NCI-H2029 treated with DMSO at 0.1 percent for 48 hours (cell line): ENCODE measurements around the gene TDRD5.
"Not testable (repeated sequence)": the region's sequence is repeated elsewhere in the genome, so short reads cannot be mapped to it uniquely, and the experiment has no call there.

Source experiments
- DNase-seq: peaks from one replicate; lab custom pipeline; 2025; lab: John Stamatoyannopoulos, UW

TDRD5 gene

DNA sequence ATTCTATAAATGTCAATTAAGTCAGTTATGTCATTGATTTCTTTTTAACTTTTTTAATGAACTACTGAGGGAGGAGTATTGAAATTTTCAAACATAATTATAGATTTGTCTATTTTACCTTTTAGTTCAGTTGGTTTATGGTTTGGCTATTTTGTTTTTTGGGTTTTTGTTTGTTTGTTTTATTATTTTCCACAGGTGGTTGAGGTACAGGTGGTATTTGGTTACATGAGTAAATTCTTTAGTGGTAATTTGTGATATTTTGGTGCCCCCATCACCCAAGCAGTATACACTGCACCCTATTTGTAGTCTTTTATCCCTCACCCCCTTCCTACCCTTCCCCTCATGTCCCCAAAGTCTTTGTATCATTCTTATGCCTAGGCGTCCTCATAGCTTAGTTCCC lies 9.5 kb downstream of the TDRD5 start:
- no peak for DNase-seq

DNA sequence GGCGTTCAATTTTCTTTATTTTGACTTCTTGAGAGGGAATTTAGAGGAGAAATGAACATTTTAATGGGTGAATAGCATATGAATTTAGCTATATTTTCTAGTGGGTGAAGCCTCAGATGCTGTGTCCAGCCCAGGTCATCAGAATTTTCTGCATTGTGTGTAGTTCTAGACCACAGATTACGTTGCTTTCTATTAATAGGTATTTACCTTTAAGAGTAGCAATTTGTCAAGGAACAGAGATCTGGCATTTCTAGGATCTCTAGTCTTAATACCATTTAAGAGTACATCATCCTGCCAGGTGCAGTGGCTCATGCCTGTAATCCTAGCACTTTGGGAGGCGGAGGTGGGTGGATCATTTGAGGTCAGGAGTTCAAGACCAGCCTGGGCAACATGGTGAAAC lies 20.7 kb downstream of the TDRD5 start:
- DNase-seq: no peak

DNA sequence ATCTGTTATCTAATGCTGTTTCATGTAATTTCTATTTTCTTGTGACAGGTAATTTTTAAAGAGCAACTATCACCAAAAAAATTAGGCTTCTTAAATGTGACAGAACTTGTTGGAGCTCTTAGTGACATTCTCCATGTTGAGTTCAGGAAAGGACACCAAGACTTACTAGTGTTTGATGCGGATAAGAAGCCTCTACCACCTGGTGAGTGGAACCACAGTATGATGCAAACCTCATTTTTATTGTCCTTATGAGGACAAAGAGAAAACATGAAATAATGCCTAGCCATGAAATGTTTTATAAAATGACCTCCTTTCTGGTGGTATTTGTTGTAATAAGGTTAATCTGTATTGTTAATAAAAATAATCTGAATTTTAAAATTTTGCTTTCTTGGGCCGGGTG lies 39.1 kb downstream of the TDRD5 start:
- DNase-seq: no peak

DNA sequence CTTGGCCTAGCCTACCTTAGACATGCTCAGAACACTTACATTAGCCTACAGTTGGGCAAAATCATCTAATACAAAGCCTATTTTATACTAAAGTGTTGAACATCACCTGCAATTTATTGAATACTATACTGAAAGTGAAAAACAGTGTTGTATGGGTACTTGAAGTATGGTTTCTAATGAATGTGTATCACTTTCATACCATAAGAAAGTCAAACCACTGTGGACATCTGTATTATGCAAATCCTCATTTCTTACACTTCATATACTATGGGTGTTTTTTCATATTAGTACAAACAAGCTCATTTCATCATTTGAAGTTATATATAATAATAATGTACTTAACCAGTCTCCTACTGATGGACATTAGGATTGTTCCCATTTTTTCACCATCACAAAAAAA lies 41.2 kb downstream of the TDRD5 start:
- no peak for DNase-seq

DNA sequence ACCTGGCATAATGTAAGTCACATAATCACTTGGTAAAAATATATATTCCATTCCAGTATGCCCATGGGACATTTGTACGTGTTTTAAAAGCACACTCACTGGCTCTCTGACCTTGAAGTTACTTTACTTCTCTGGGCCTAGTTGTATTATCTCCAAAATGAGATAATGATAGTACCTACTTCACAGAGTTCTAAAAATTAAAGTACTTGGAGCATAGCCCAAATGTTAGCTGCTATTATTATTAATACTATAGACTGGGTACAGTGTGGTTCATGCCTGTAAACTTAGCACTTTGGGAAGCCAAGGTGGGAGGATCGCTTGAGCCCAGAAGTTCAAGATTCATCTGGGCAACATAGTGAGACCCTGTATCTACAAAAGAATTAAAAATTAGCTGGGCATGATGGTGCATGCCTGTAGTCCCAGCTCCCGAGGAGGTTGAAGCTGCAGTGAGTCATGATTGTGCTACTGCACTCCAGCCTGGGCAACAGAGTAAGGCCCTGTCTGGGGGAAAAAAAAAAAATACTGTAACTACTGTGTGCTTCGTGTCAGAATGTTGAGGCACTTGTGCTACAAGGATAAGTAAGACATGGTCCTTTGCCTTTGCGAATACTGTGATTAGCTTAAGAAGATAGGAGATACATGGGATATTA lies 45.7 kb downstream of the TDRD5 start:
- no peak for DNase-seq

DNA sequence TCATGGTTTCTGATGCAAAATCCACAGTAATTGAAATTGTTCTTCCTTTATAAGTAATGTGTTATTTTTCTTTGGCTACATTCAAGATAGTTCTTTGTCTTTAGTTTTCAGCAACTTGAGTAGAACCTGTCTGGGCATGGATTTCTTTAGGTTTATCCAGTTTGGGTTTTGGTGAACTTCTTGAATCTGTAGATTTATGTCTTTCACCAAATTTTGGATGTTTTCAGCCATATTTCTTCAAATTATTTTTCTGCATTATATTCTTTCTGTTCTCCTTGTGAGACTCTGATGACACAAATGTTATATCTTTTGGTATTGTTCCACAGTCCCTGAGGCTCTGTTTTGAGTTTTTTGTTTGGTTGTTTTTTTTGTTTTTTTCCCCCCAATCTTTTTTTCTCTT lies 69.4 kb downstream of the TDRD5 start:
- no peak for DNase-seq

DNA sequence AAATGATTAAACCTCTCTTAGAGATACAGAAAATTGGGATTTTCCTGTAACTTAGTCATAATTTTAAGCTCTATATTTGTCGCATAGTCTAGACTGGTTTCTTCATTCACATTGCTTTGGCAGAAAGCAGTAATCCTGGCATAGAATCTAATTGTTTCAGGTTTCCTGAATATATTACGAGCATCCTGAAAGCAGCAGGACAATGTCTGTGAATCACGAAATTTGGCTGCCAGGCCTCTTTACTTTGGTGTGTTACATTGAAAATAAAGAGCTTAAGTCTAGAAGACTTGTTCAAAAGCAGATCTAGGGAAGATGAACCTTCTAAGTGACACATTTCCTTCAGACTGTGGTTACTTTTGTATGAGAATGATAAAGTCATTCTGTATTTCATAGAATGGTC lies 72.2 kb downstream of the TDRD5 start:
- no peak for DNase-seq

DNA sequence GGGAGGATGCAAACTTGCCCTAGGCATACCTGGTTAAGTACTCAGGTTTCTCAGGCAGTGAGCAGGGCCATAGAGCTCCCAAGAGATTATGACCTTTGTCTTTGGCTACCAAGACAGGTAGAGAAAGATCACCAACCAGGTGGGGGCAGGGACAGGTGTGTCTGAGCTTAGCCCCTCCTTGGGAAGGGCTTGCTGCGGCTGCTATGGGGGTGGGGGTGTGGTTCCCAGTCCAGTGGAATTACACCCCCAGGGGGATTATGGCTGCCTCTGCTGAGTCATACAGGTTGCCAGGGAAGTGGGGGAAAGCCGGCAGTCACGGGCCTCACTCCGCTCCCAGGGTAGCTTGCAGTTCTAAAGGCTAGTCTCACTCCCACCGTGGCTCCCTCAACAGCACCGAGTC lies 86.2 kb downstream of the TDRD5 start:
- DNase-seq: no peak

DNA sequence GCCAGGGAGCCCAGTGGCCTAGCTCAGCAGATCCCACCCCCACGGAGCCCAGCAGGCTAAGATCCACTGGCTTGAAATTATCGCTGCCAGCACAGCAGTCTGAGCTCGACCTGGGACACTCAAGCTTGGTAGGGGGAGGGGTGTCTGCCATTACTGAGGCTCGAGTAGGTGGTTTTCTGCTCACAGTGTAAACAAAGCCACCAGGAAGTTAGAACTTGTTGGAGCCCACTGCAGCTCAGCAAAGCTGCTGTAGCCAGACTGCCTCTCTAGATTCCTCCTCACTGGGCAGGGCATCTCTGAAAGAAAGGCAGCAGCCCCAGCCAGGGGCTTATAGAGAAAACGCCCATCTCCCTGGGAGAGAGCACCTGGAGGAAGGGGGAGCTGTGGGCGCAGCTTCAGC lies 102.9 kb downstream of the TDRD5 start:
- DNase-seq: not testable (repeated sequence)

DNA sequence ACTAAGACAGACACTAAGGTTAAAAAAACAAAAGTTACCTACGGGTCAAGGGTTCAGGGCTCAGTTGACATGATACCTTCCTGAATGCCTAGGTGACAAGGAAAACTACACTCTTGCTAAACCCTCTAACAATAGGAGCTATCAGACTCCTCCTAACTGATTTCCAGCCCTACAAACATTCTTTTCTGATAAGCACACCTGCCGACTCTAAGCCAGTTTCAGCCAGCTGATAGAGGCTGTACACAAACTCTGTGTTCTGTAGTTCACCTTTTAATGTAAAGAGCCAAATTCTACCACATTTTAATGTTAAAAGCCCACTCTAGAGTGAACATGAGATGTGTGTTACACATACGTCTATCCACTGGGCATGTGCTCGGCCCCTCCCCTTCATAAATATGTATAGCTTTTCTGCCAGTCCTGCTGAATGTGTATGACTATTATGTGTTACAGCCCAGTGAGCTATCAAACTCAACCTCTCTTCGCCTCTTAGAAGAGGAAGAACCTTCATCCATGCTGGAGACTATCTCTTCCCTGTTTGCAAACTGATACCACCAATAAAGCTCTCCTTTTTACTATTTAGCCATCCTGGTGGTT lies 111.4 kb downstream of the TDRD5 start:
- DNase-seq: no peak

DNA sequence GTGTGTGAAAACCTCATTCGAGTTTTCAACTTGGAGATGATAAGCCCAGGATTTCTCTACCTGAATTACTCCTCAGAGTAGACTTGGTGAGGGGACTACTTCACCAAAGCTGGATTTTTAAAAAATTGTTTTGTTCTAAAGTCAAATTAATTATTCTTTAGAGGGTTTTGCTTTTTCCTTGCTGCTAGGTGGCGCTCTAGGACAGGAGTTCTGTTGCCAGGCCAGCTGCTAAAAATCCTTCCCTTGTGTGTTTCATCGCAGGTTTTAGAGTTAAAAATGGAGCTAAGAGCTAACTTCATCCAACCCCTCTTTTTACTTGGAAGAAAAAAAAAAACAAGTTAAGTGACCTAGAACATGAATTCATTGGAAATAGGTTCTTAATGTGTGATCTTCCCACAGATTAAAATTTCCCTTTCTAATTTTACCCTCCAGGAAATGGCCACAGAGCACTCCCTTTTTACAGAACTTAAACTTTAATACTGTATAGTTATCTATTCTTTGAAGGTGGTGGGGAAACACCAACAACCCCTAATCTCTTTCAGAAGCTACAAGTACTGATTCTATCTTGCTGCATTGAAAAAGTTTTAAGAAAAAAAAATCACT lies 114.8 kb downstream of the TDRD5 start:
- DNase-seq: peak; percentile 46

DNA sequence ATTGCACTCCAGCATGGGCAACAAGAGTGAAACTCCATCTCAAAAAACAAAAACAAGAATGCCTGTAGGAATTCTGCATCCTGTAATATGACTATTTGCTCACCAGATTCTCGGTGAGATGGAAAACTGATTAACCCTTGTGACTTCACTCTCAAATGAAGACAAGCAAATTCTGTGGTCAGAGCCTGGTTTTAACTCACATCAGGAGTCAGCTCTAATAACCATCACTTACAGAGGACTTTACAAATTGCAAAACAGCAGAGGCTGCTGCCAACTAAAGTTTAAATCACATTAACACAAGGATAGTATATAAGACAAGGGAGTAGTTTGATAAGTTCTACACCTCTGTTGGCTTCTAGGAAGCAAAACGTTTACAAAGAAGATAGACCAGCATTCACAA lies 115.8 kb downstream of the TDRD5 start:
- DNase-seq: no peak

DNA sequence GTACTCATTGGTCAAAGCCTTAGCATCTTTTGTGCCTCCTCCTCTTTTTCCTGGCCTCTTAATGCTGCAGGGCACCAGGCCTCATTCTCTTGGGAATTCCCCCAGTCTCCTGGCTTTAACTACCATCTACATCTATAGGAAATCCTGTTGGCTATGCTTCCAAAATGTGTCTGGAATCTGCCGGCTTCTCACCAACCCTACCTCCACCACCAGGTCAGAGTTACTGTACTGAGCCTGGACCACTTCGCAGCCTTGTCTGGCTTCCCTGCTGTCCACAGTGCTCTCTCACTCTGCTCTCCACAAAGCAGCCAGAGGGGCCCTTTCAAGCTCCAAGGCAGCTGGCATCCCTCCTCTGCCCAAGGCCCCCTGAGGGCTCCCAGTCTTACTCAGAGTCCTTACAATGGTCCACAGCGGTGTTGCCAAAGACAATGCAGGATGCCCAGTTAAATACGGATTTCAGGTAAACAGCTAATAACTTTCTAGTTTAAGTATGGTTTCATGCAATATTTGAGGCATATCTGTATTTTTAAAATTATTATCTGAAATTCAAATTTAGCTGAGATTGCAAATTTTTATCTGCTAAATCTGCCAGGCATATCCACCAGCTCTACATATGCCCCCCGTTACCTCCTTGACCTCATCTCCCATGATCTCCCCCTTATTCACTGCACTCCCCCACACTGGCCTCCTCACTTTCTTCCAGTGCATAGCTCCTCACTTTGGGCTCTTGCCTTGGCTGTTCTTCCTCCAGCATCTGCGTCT lies 117.0 kb downstream of the TDRD5 start:
- no peak for DNase-seq

DNA sequence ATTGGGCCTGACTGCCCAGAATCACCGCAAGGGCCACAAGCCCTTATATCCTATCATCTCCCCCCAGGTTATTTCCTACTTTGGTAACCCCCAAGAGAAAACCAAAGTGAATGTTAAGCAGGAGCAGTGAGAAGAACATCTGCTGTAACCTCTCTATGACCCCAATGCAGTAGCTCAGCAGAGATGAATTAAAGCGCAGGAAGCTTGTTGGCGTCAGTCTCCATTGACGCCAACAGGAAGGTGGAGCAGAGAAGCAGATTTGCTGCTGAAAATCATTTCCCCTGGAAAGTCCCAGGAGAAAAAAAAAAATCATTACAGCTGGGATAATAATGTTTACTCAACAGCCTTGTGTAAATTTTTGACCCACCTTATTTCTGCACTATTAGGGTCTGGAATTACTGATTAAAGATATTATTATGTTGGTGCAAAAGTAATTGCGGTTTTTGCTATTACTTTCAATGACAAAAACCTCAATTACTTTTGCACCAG lies 118.3 kb downstream of the TDRD5 start:
- DNase-seq: no peak

DNA sequence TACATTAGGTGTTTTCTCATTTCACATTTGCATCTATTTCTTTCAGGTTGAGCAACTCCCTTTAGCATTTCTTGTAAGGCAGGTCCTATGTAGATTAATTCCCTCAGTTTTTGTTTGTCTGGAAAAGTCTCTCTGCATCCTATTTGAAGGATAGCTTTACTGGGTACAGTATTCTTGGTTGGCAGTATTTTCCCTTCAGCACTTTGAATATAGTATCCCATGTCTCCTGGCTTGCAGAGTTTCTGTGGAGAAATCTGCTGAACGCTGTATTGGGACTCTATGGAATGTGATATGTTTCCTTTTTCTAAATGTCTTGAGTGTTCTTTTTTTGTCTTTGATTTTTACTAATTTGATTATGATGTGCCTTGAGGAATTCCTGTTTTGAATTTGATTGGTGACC lies 122.5 kb downstream of the TDRD5 start:
- no peak for DNase-seq

DNA sequence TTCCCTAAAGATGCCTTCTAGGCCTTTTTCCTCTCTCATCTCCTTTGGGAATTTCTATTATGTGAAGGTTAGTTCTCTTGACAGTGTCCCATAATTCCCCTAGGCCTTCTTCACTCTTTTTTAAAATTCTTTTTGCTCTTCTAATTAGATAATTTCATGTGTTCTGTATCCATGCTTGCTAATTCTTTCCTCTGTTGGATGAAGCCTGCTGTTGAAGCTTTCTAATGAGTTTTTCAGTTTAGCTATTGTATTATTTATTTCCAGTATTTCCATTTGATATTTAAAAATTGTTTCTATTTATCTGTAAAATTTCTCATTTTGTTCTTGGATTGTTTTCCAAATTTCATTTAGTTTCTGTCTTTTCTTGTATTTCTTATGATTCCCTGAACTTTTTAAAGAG lies 123.0 kb downstream of the TDRD5 start:
- no peak for DNase-seq

DNA sequence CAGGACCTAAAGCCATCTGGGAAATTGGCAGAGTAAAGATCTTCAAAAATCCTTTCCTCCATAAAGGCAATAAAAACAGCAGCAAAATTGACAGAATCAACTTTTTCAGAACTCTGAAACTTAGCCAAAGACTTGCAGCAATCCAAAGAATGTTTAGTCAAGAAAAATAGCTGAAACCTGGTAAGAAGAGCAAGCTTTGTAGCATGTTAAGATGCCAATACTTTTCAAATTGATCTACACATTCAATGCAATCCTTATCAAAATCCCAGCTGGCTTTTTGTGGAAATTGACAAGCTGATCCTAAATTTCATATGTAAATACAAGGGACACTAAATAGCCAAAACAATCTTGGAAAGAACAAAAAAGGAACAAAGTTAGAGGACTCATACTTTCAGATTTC lies 127.6 kb downstream of the TDRD5 start:
- DNase-seq: no peak

DNA sequence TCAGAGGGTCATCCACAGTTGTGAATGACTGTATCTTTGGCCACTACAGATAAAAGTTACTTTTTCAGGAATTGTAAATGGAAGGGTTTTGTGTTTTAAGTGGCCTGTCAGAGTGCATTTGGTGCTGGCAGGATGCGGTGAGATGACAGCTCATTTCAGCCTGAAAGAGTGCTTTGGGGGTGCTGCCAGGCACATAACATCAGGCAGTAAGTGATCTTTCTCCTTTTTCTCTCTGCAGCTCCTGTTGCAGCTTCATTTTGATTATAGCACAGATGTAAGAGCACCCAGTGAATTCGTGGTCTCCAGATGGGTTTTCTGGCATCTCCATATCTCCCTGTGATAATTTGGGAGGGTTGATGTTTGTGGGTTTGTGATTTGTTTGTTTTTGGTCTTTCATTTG lies 136.6 kb downstream of the TDRD5 start:
- DNase-seq: no peak

DNA sequence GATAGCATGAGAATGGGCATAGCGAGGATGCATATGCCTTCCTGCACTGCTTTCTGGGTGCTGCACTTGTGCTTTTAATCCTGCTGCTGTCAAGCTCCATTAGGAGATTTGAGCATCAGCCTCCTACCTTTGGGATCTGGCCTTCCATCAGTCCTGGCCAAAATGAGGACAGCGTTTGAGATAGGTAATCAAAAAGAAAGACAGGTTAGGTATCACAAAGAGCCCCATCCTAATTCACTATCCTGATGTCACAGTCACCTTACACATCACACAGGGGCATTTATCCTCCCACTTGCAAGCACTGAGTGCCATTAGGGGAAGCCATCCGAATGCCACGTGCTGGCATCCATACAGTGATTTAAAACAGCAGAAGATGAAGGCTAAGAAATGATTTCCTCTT lies 138.2 kb downstream of the TDRD5 start:
- DNase-seq: no peak

DNA sequence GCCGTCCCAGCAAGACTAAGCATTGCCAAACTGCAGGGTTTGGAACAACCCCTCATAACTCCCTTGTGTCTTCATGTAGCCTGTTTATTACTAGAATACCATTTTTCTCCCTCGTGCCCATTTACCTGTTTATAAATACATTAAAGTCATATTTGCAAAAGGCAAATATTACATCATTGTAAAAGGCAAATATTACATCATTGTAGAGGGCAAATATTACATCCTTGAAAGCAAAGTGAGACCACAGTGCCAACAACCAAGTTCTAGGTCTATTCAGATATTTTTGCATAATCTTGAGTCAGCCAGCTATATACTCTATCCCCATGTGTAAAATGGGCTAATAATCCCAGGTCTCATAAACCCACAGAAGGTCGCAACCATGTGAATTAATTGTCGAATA lies 140.0 kb downstream of the TDRD5 start:
- DNase-seq: no peak
